Measurements from ENCODE around the gene WDR82. TPM values are rescaled to one million over a fixed set of nuclear protein-coding genes. Genes with fewer than 3 reads are reported as not detected.
A peak's percentile ranks its signal among the peaks of the same experiment; 100 is the strongest.

WDR82 gene
- total and polyA plus RNA-seq, 9 of the 15 experiments (the other 6 are each of a cell fraction or from before 2014, with no cell fraction given): 6.4 to 62.9 (median 37.1) TPM

GRCh38 chr3:52299879-52300611, 21.6 kb upstream of the WDR82 start (continued):
- TF ChIP-seq UBTF (IDR thresholded peaks at IDR 0.05; ENCODE audit: borderline replicate concordance in 1 of 2, low read depth in 2 of 2, low read length in 2 of 2) (peak; percentile 40 to 90; a peak in 2 of 4 replicates), GATAD2A (IDR thresholded peaks at IDR 0.05) (0 out of 2 replicates have a peak, but pooled peaks have one; percentile 56), SMARCB1 (IDR thresholded peaks at IDR 0.05; ENCODE audit: insufficient read length, low read depth) (no peak), BHLHE40 (IDR thresholded peaks at IDR 0.05; ENCODE audit: low read length) (peak; percentile 92), HLTF (IDR thresholded peaks at IDR 0.05) (0 out of 2 replicates have a peak, but pooled peaks have one; percentile 2), CXXC5 (CRISPR knock-in tag; IDR thresholded peaks at IDR 0.05) (peak; percentile 67), ETV5 (CRISPR knock-in tag; IDR thresholded peaks at IDR 0.05; ENCODE audit: low read depth) (0 out of 2 replicates have a peak, but pooled peaks have one; percentile 34), TSC22D4 (tag; IDR thresholded peaks at IDR 0.05) (no peak), MTA3 (IDR thresholded peaks at IDR 0.05; ENCODE audit: borderline replicate concordance) (peak; percentile 76; the same call in 1 of the 2 replicates), RNF2 (IDR thresholded peaks at IDR 0.05) (peak; percentile 54; the same call in 1 of the 2 replicates), RBM14 (IDR thresholded peaks at IDR 0.05; ENCODE audit: borderline replicate concordance, insufficient read depth, low read depth, low read length) (no peak), CCNT2 (IDR thresholded peaks at IDR 0.05; ENCODE audit: borderline replicate concordance, extremely low read depth, insufficient read length, low read depth, low read length) (peak; percentile 71), MYC (IDR thresholded peaks at IDR 0.05; ENCODE audit: low read depth, low read length) (peak; percentile 65), MYC (CRISPR knock-in tag; IDR thresholded peaks at IDR 0.05; ENCODE audit: borderline replicate concordance, low read depth) (no peak), ATF1 (CRISPR knock-in tag; IDR thresholded peaks at IDR 0.05) (no peak), ATF1 (tag; IDR thresholded peaks at IDR 0.05) (peak; percentile 56), FOXM1 (IDR thresholded peaks at IDR 0.05; ENCODE audit: low read depth) (peak; percentile 29; the same call in 1 of the 2 replicates), FOXM1 (CRISPR knock-in tag; IDR thresholded peaks at IDR 0.05; ENCODE audit: low read depth) (no peak), RAD21 (CRISPR knock-in tag; conservative IDR thresholded peaks at IDR 0.05 in 1 of 2, IDR thresholded peaks at IDR 0.05 in 1 of 2) (0 out of 4 replicates have a peak, but pooled peaks of 1 of the 2 experiments have one; percentile 10), SOX6 (IDR thresholded peaks at IDR 0.05) (peak; percentile 69), ARID1B (IDR thresholded peaks at IDR 0.05) (peak; percentile 93), ZNF592 (IDR thresholded peaks at IDR 0.05) (peak; percentile 23; the same call in 1 of the 2 replicates), GATA2 (CRISPR knock-in tag; IDR thresholded peaks at IDR 0.05) (peak; percentile 75), EP300 (IDR thresholded peaks at IDR 0.05; ENCODE audit: low read length) (peak; percentile 84)
